ENCODE data around the gene RAPGEF4. TPM values are rescaled to one million over a fixed set of nuclear protein-coding genes. Genes with fewer than 3 reads are reported as not detected.

Gene RAPGEF4
- total RNA-seq, 1 donor: 2.6 TPM

- no peak for TF ChIP-seq CTCF (IDR thresholded peaks at IDR 0.05; ENCODE audit: insufficient read depth, low read depth, low read length)
- no peak overlapping the region for H3K4me3 ChIP-seq (ENCODE audit: low read depth, low read length)
- no peak for DNase-seq (ENCODE audit: low read depth)
These were observed 359.7 kb downstream of the RAPGEF4 start for GRCh38 chr2:173095356-173095755.

- DNase-seq (ENCODE audit: low read depth): no peak
- H3K4me3 ChIP-seq (ENCODE audit: low read depth, low read length): no peak overlapping the region
- TF ChIP-seq CTCF (IDR thresholded peaks at IDR 0.05; ENCODE audit: insufficient read depth, low read depth, low read length): no peak
These were observed 363.6 kb downstream of the RAPGEF4 start for GRCh38 chr2:173099271-173099670.

- no peak for DNase-seq (ENCODE audit: low read depth)
- no peak overlapping the region for H3K4me3 ChIP-seq (ENCODE audit: low read depth, low read length)
- TF ChIP-seq CTCF (IDR thresholded peaks at IDR 0.05; ENCODE audit: insufficient read depth, low read depth, low read length): no peak
These were observed 364.2 kb downstream of the RAPGEF4 start for GRCh38 chr2:173099804-173100203.

- peak; percentile 72 for DNase-seq (ENCODE audit: low read depth)
- no peak for TF ChIP-seq CTCF (IDR thresholded peaks at IDR 0.05; ENCODE audit: insufficient read depth, low read depth, low read length)
- H3K4me3 ChIP-seq (ENCODE audit: low read depth, low read length): no peak overlapping the region
These were observed 366.0 kb downstream of the RAPGEF4 start for GRCh38 chr2:173101687-173102086.

Small RNA genes lying within 50 kb of the gene (small RNA-seq; reads per million reads assigned to genes)
- not detected for gene RF01210

Other genes with a start within 250 kb of the RAPGEF4 start
- gene PDK1, start 179.8 kb upstream of the RAPGEF4 start, total RNA-seq: 9.1 and 10.3 TPM in 2 replicates

Data from fibroblast of villous mesenchyme (primary cell).